ENCODE results near the gene COBL. TPM values are rescaled to one million over a fixed set of nuclear protein-coding genes. Genes with fewer than 3 reads are reported as not detected.

COBL gene
- total RNA-seq, 2 donors from 2014 or later = 1.4 to 1.6 TPM

GRCh38 chr7:51035716-51036115 is 280.9 kb downstream of the COBL start:
- no peak for ATAC-seq (ENCODE audit: insufficient number of reproducible peaks, low FRiP score, low read depth)
- no peaks in the 10 kb centered on the region for H3K27me3 ChIP-seq (replicated peaks; ENCODE audit: insufficient read depth)
- peaks cover 0 to 19% of the 10 kb centered on the region in 2 donors for H3K4me1 ChIP-seq (ENCODE audit: control insufficient read depth in 1 of 2, low read depth in 2 of 2)
- no peaks in the 10 kb centered on the region for H3K9me3 ChIP-seq
- DNase-seq (ENCODE audit: low spot score) = no peak
- H3K4me3 ChIP-seq = no peak overlapping the region
- H3K27ac ChIP-seq = no peak overlapping the region
- no peaks in the 10 kb centered on the region for H3K36me3 ChIP-seq
- no peak for TF ChIP-seq CTCF (IDR thresholded peaks at IDR 0.05)

GRCh38 chr7:51034521-51035264 is 281.9 kb downstream of the COBL start:
- no peaks in the 10 kb centered on the region for H3K9me3 ChIP-seq
- ATAC-seq (ENCODE audit: insufficient number of reproducible peaks, low FRiP score, low read depth) (no peak), DNase-seq (ENCODE audit: low spot score) (no peak)
- H3K27me3 ChIP-seq (replicated peaks; ENCODE audit: insufficient read depth) = no peaks in the 10 kb centered on the region
- no peaks in the 10 kb centered on the region for H3K36me3 ChIP-seq
- peak overlapping the region; percentile 26 for H3K4me3 ChIP-seq
- TF ChIP-seq CTCF (IDR thresholded peaks at IDR 0.05) = no peak
- H3K4me1 ChIP-seq (ENCODE audit: control insufficient read depth in 1 of 2, low read depth in 2 of 2) = peaks cover 0 to 19% of the 10 kb centered on the region in 2 donors
- peak overlapping the region in 1 of 2 donors; percentile 27 for H3K27ac ChIP-seq

- Histone ChIP-seq H3K4me1 (ENCODE audit: control insufficient read depth in 1 of 2, low read depth in 2 of 2) (peaks cover 0 to 19% of the 10 kb centered on the region in 2 donors), H3K4me3 (peak overlapping the region; percentile 26), H3K27me3 (replicated peaks; ENCODE audit: insufficient read depth) (no peaks in the 10 kb centered on the region), H3K9me3 (no peaks in the 10 kb centered on the region), H3K36me3 (no peaks in the 10 kb centered on the region), H3K27ac (peak overlapping the region in 1 of 2 donors; percentile 27)
- DNase-seq (ENCODE audit: low spot score) (no peak), ATAC-seq (ENCODE audit: insufficient number of reproducible peaks, low FRiP score, low read depth) (no peak)
- no peak for TF ChIP-seq CTCF (IDR thresholded peaks at IDR 0.05)
These were observed 282.7 kb downstream of the COBL start for GRCh38 chr7:51033727-51034520.

- H3K9me3 ChIP-seq = no peaks in the 10 kb centered on the region
- H3K36me3 ChIP-seq = no peaks in the 10 kb centered on the region
- H3K4me3 ChIP-seq = no peak overlapping the region
- no peak for DNase-seq (ENCODE audit: low spot score)
- no peak for ATAC-seq (ENCODE audit: insufficient number of reproducible peaks, low FRiP score, low read depth)
- H3K4me1 ChIP-seq (ENCODE audit: control insufficient read depth in 1 of 2, low read depth in 2 of 2) = peaks cover 0 to 19% of the 10 kb centered on the region in 2 donors
- H3K27me3 ChIP-seq (replicated peaks; ENCODE audit: insufficient read depth) = no peaks in the 10 kb centered on the region
- TF ChIP-seq CTCF (IDR thresholded peaks at IDR 0.05) = no peak
- no peak overlapping the region for H3K27ac ChIP-seq
These were observed 284.7 kb downstream of the COBL start for GRCh38 chr7:51031791-51032515.

- Histone ChIP-seq H3K4me3 (no peak overlapping the region), H3K27me3 (replicated peaks; ENCODE audit: insufficient read depth) (no peaks in the 10 kb centered on the region), H3K9me3 (no peaks in the 10 kb centered on the region), H3K36me3 (no peaks in the 10 kb centered on the region), H3K4me1 (ENCODE audit: control insufficient read depth in 1 of 2, low read depth in 2 of 2) (peaks cover 0 to 19% of the 10 kb centered on the region in 2 donors), H3K27ac (no peak overlapping the region)
- ATAC-seq (ENCODE audit: insufficient number of reproducible peaks, low FRiP score, low read depth) (no peak), DNase-seq (ENCODE audit: low spot score) (no peak)
- no peak for TF ChIP-seq CTCF (IDR thresholded peaks at IDR 0.05)
These were observed 285.4 kb downstream of the COBL start for GRCh38 chr7:51031216-51031615.

All from thoracic aorta (tissue), 2 donors.